Type B pancreatic cell (in vitro differentiated cells): Measurements from ENCODE around the gene AKAP8L. TPM values are rescaled to one million over a fixed set of nuclear protein-coding genes. Genes with fewer than 3 reads are reported as not detected.
A peak's percentile ranks its signal among the peaks of the same experiment; 100 is the strongest.

Experiments
- DNase-seq: peaks from one replicate; pipeline ENCODE4 v3.0.0; 2021; ENCODE audit warnings: mixed read lengths; ENCODE audit not compliant: unreplicated experiment; ENCODE audit errors: extremely low spot score
- H3K27ac Mint-ChIP-seq: 2 replicates; pipeline ENCODE4 v1.8.0; 2021; ENCODE audit warnings: mild to moderate bottlenecking, mixed read lengths
- H3K27me3 Mint-ChIP-seq: 2 replicates; pipeline ENCODE4 v1.8.0; 2021; ENCODE audit warnings: mixed read lengths
- H3K36me3 Mint-ChIP-seq: 2 replicates; pipeline ENCODE4 v1.8.0; 2021; ENCODE audit warnings: mixed read lengths
- H3K4me1 Mint-ChIP-seq: one replicate; pipeline ENCODE4 v1.8.0; 2021; ENCODE audit warnings: mixed read lengths; ENCODE audit not compliant: unreplicated experiment
- H3K4me3 Mint-ChIP-seq: 2 replicates; pipeline ENCODE4 v1.8.0; 2021; ENCODE audit warnings: mild to moderate bottlenecking, mixed read lengths
- H3K9me3 Mint-ChIP-seq: 2 replicates; pipeline ENCODE4 v1.8.0; 2021; ENCODE audit warnings: mixed read lengths
- CTCF ChIP-seq: fragments of 200-600 bp; sonication (generic); conservative IDR thresholded peaks from 2 replicates; pipeline ENCODE4 v1.5.0; 2021; ENCODE audit warnings: antibody characterized with exemption, mild to moderate bottlenecking
- total RNA-seq: library from RNA; stranded (reverse); gene quantifications from 2 replicates; pipeline ENCODE4 v1.2.1, GENCODE V29; 2021; ENCODE audit warnings: low replicate concordance

AKAP8L gene
- total RNA-seq, 1 donor from 2014 or later: 166 TPM

- peak within 1 kb of the TSS; percentile 88 for H3K27ac Mint-ChIP-seq
- no peak for TF ChIP-seq CTCF
- peak within 1 kb of the TSS; percentile 95 for H3K4me3 Mint-ChIP-seq
Measured at GRCh38 chr19:15449620-15450527, 31.1 kb upstream of the AKAP8L start, which contains the start of gene WIZ. WIZ (minus strand) TSS chr19:15449956; CDS start chr19:15448307, 1,649 bp downstream.

GRCh38 chr19:15448778-15449619 is 30.2 kb upstream of the AKAP8L start:
- H3K36me3 Mint-ChIP-seq: no peaks in the 10 kb centered on the region
- peaks cover 19% of the 10 kb centered on the region for H3K27me3 Mint-ChIP-seq
- H3K9me3 Mint-ChIP-seq: peaks cover 6% of the 10 kb centered on the region
- H3K4me1 Mint-ChIP-seq: peaks cover 13% of the 10 kb centered on the region
- DNase-seq: peak; percentile 71
- no peak for TF ChIP-seq CTCF
- peak overlapping the region; percentile 55 for H3K27ac Mint-ChIP-seq
- peak overlapping the region; percentile 85 for H3K4me3 Mint-ChIP-seq

More at GRCh38 chr19:15449620-15450527, 31.1 kb upstream of the AKAP8L start, which contains the start of gene WIZ:
- Mint-ChIP-seq H3K36me3 (no peaks in the 10 kb centered on the region), H3K27me3 (peaks cover 28% of the 10 kb centered on the region), H3K9me3 (peaks cover 6% of the 10 kb centered on the region), H3K4me1 (peaks cover 13% of the 10 kb centered on the region)
- peak; percentile 86 for DNase-seq

- Mint-ChIP-seq H3K36me3 (no peaks in the 10 kb centered on the region), H3K27ac (peak overlapping the region; percentile 55), H3K4me1 (peaks cover 13% of the 10 kb centered on the region), H3K27me3 (peaks cover 12% of the 10 kb centered on the region), H3K4me3 (peak overlapping the region; percentile 85), H3K9me3 (peaks cover 6% of the 10 kb centered on the region)
- no peak for TF ChIP-seq CTCF
- DNase-seq: no peak
Measured at GRCh38 chr19:15448044-15448777, 29.4 kb upstream of the AKAP8L start.

- Mint-ChIP-seq H3K36me3 (no peaks in the 10 kb centered on the region), H3K4me3 (peak overlapping the region; percentile 48), H3K27ac (no peak overlapping the region), H3K4me1 (peaks cover 13% of the 10 kb centered on the region), H3K27me3 (peaks cover 10% of the 10 kb centered on the region), H3K9me3 (peaks cover 6% of the 10 kb centered on the region)
- TF ChIP-seq CTCF: no peak
- DNase-seq: no peak
Measured at GRCh38 chr19:15447057-15447456, 28.3 kb upstream of the AKAP8L start.

- peaks cover 6% of the 10 kb centered on the region for H3K9me3 Mint-ChIP-seq
- no peak for TF ChIP-seq CTCF
- H3K27ac Mint-ChIP-seq: no peak overlapping the region
- H3K27me3 Mint-ChIP-seq: peaks cover 3% of the 10 kb centered on the region
- no peak for DNase-seq
- no peak overlapping the region for H3K4me3 Mint-ChIP-seq
- H3K4me1 Mint-ChIP-seq: peaks cover 13% of the 10 kb centered on the region
- H3K36me3 Mint-ChIP-seq: no peaks in the 10 kb centered on the region
Measured at GRCh38 chr19:15445807-15446376, 27.1 kb upstream of the AKAP8L start.
